HepG2 (cell line): ENCODE data around the gene MICALL2. TPM values are rescaled to one million over a fixed set of nuclear protein-coding genes. Genes with fewer than 3 reads are reported as not detected.

Experiments
- ATAC-seq: fragments of 200-7000 bp; cut with Tn5 transposase; 3 replicates; pipeline ENCODE4 v1.9.1; 2020; ENCODE audit warnings: mild to moderate bottlenecking, moderate library complexity
- BruUV-seq: library from RNA; stranded (reverse); fragments of 400-500 nt; replicated peaks from 2 replicates; lab custom pipeline; 2021; lab: Mats Ljungman, UMichigan
- CTCF ChIA-PET: fragments of 300-600 bp; formaldehyde crosslinking; extraction: SDS; loops from one replicate; lab custom pipeline; 2021; ENCODE audit warnings: low total read pairs, inconsistent platforms, low intra/inter-chr PET ratio; lab: Yijun Ruan, JAX
- POLR2A ChIA-PET: fragments of 350-600 bp; sonication (Branson Sonifier 250); formaldehyde crosslinking; loops from one replicate; lab custom pipeline; 2020; ENCODE audit warnings: antibody characterized with exemption, inconsistent platforms; lab: Yijun Ruan, JAX
- DNase-seq: peaks from one replicate; pipeline ENCODE4 v3.0.0-alpha.2; 2015; ENCODE audit warnings: low spot score
- FAIRE-seq: peaks from 3 replicates; lab custom pipeline; 2011; peaks lifted over from hg19 to GRCh38; lab: Jason Lieb, UNC
- H2AFZ ChIP-seq: one replicate; pipeline ENCODE4 v1.6.1; 2011; ENCODE audit warnings: low read length, inconsistent platforms
- H3K27ac ChIP-seq: fragments of 300-600 bp; 3 replicates; pipeline ENCODE4 v1.8.0; 2011; ENCODE audit warnings: mixed run types, mild to moderate bottlenecking, mixed read lengths, low read length, inconsistent platforms; ENCODE audit not compliant: insufficient read depth; ENCODE audit errors: extremely low read length
- H3K27me3 ChIP-seq, 2 experiments: fragments of 200-600 bp in 1 of 2; 2 replicates in 1 of 2; 3 replicates in 1 of 2; pipeline versions ENCODE4 v1.6.0 to v1.8.0; 2011; ENCODE audit warnings: low read length in 2 of 2, mild to moderate bottlenecking in 2 of 2, moderate library complexity in 2 of 2, inconsistent platforms in 1 of 2; ENCODE audit not compliant: insufficient read depth in 2 of 2, control insufficient read depth in 1 of 2
- H3K36me3 ChIP-seq, 2 experiments: fragments of 200-600 bp in 1 of 2; replicated peaks in 1 of 2; 2 replicates in 1 of 2; 3 replicates in 1 of 2; pipeline versions ENCODE4 v1.5.1 to v1.8.0; 2011; ENCODE audit warnings: low read length in 2 of 2, inconsistent platforms in 1 of 2; ENCODE audit not compliant: insufficient read depth in 2 of 2, control insufficient read depth in 1 of 2
- H3K4me1 ChIP-seq: 2 replicates; pipeline ENCODE4 v1.5.1; 2012; ENCODE audit warnings: low read length, inconsistent platforms; ENCODE audit not compliant: insufficient read depth
- H3K4me2 ChIP-seq: 2 replicates; pipeline ENCODE4 v1.6.0; 2011; ENCODE audit warnings: low read depth, low read length, inconsistent platforms
- H3K4me3 ChIP-seq, 3 experiments: fragments of 200-600 bp in 1 of 3; sonication (generic), shearing (Covaris generic) in 1 of 3; replicated peaks in 1 of 3; 2 replicates each; pipeline ENCODE4 v1.5.1; 2011 to 2016; ENCODE audit warnings: low read length in 3 of 3, inconsistent platforms in 2 of 3, low read depth in 2 of 3, mild to moderate bottlenecking in 2 of 3, control low read depth in 1 of 3, mixed read lengths in 1 of 3; ENCODE audit not compliant: insufficient read depth in 1 of 3
- H3K79me2 ChIP-seq: one replicate; pipeline ENCODE4 v1.6.1; 2011; ENCODE audit warnings: low read length, inconsistent platforms; ENCODE audit not compliant: insufficient read depth
- H3K9ac ChIP-seq: 2 replicates; pipeline ENCODE4 v1.6.0; 2011; ENCODE audit warnings: mild to moderate bottlenecking, low read depth, low read length, inconsistent platforms; ENCODE audit not compliant: insufficient read depth
- H3K9me3 ChIP-seq: 2 replicates; pipeline ENCODE4 v1.5.1; 2012; ENCODE audit warnings: mild to moderate bottlenecking, low read length
- H4K20me1 ChIP-seq: 2 replicates; pipeline ENCODE4 v1.6.0; 2011; ENCODE audit warnings: inconsistent platforms, mild to moderate bottlenecking, low read length, moderate library complexity; ENCODE audit not compliant: insufficient read depth
- AGO2 ChIP-seq: fragments of 200-400 bp; formaldehyde crosslinking; optimal IDR thresholded peaks from 2 replicates; pipeline ENCODE3; 2017; ENCODE audit warnings: mild to moderate bottlenecking, low read depth, low read length, moderate library complexity
- BORCS8-MEF2B ChIP-seq: sonication (generic); formaldehyde crosslinking; IDR thresholded peaks from 2 replicates; pipeline ENCODE4 v1.8.0; 2022; ENCODE audit warnings: mild to moderate bottlenecking, missing genetic modification reagents
- DNMT3B ChIP-seq: conservative IDR thresholded peaks from 2 replicates; pipeline ENCODE4 v1.6.1; 2016; ENCODE audit warnings: missing biosample characterization, control low read depth
- ETV6 ChIP-seq: sonication (generic); formaldehyde crosslinking; conservative IDR thresholded peaks from 2 replicates; pipeline ENCODE4 v1.4.0; 2020; ENCODE audit warnings: missing genetic modification reagents
- JUND ChIP-seq: sonication (generic); formaldehyde crosslinking; IDR thresholded peaks from 2 replicates; pipeline ENCODE4 v1.8.0; 2022; ENCODE audit warnings: mild to moderate bottlenecking, missing genetic modification reagents
- KLF16 ChIP-seq, 2 experiments: sonication (generic) in 1 of 2; formaldehyde crosslinking in 1 of 2; IDR thresholded peaks; 2 replicates each; pipeline versions ENCODE4 v1.6.1 to v1.8.0; 2016 to 2023; ENCODE audit warnings: missing genetic modification reagents in 2 of 2, missing compliant biosample characterization in 1 of 2
- MAFK ChIP-seq, 2 experiments: IDR thresholded peaks in 1 of 2; conservative IDR thresholded peaks in 1 of 2; 2 replicates each; pipeline ENCODE4 v1.6.1; 2011; ENCODE audit warnings: improper control_type of control experiment in 2 of 2, low read length in 2 of 2
- MATR3 ChIP-seq: sonication (generic); formaldehyde crosslinking; IDR thresholded peaks from 2 replicates; pipeline ENCODE4 v1.4.0; 2020; ENCODE audit warnings: missing genetic modification reagents
- NONO ChIP-seq, 2 experiments: fragments of 450-650 bp in 1 of 2; sonication (generic) in 1 of 2; formaldehyde crosslinking in 1 of 2; IDR thresholded peaks in 1 of 2; conservative IDR thresholded peaks in 1 of 2; 2 replicates each; pipeline versions ENCODE4 v1.6.1 to v1.8.0; 2017 to 2022; ENCODE audit warnings: mild to moderate bottlenecking in 1 of 2, missing genetic modification reagents in 1 of 2, moderate library complexity in 1 of 2
- POLR2AphosphoS5 ChIP-seq: IDR thresholded peaks from 2 replicates; pipeline ENCODE4 v1.6.1; 2012; ENCODE audit warnings: low read depth, low read length
- SCMH1 ChIP-seq: sonication (generic); formaldehyde crosslinking; IDR thresholded peaks from 2 replicates; pipeline ENCODE4 v1.9.0; 2021; ENCODE audit warnings: missing genetic modification reagents, mild to moderate bottlenecking, borderline replicate concordance
- U2AF2 ChIP-seq: fragments of 200-400 bp; formaldehyde crosslinking; IDR thresholded peaks from 2 replicates; pipeline ENCODE4 v1.6.1; 2017; ENCODE audit warnings: low read depth, mild to moderate bottlenecking, low read length
- WGBS: methylation state at CpG from one replicate; pipeline ENCODE4 v1.1.6; 2017; ENCODE audit warnings: low lambda C conversion rate; 5-methylcytosine and 5-hydroxymethylcytosine counted together
- in situ Hi-C: cut with HindIII; loops from 2 replicates; pipeline ENCODE4 v1.10.0; 2017; ENCODE audit warnings: low pct_unique_long_range_greater_than_20kb; ENCODE audit not compliant: extremely low pct_ligation_motif_present
- intact Hi-C: fragments of 100-400 bp; cut with micrococcal nuclease; formaldehyde crosslinking; loops from one replicate; pipeline ENCODE4 v1.10.0; 2022; ENCODE audit not compliant: unreplicated experiment
- polyA plus RNA-seq, 8 experiments: library from polyadenylated mRNA; depleted of rRNA in 3 of 8; stranded (reverse) in 7 of 8; unstranded in 1 of 8; fragments of >200 nt; fragmentation: Illumina TruSeq in 4 of 8; extraction: Trizol in 4 of 8; gene quantifications; 2 replicates each; pipeline versions ENCODE4 v1.2.1 to v1.2.3, GENCODE V29; 2011 to 2016; ENCODE audit warnings: low read depth in 4 of 8, missing spikeins in 1 of 8, mixed read lengths in 1 of 8; ENCODE audit not compliant: insufficient read depth in 1 of 8
- total RNA-seq, 5 experiments: library from RNA; depleted of rRNA; stranded (reverse); fragments of >200 nt; fragmentation: Illumina TruSeq; extraction: Trizol; gene quantifications; 2 replicates each; pipeline ENCODE4 v1.2.3, GENCODE V29; 2016; ENCODE audit warnings: low read depth in 1 of 5
- TF ChIP-seq, protein P1 (sequence below): sonication (generic); formaldehyde crosslinking; IDR thresholded peaks from 2 replicates; pipeline ENCODE4 v1.4.0; 2020; ENCODE audit warnings: missing genetic modification reagents, mild to moderate bottlenecking, borderline replicate concordance
- TF ChIP-seq, protein P2 (sequence below): sonication (generic); formaldehyde crosslinking; IDR thresholded peaks from 2 replicates; pipeline ENCODE4 v1.5.0; 2020; ENCODE audit warnings: mild to moderate bottlenecking, missing genetic modification reagents
- TF ChIP-seq, protein P3 (sequence below): sonication (generic); formaldehyde crosslinking; IDR thresholded peaks from 2 replicates; pipeline ENCODE4 v1.4.0; 2020; ENCODE audit warnings: mild to moderate bottlenecking, missing genetic modification reagents
- TF ChIP-seq, protein P4 (sequence below): sonication (generic); formaldehyde crosslinking; IDR thresholded peaks from 2 replicates; pipeline ENCODE4 v1.5.0; 2020; ENCODE audit warnings: missing genetic modification reagents

The MICALL2 gene
- total and polyA plus RNA-seq, 2 of the 13 experiments (the other 11 are each of a cell fraction or from before 2014, with no cell fraction given) = 5.8 to 12.4 TPM

DNA sequence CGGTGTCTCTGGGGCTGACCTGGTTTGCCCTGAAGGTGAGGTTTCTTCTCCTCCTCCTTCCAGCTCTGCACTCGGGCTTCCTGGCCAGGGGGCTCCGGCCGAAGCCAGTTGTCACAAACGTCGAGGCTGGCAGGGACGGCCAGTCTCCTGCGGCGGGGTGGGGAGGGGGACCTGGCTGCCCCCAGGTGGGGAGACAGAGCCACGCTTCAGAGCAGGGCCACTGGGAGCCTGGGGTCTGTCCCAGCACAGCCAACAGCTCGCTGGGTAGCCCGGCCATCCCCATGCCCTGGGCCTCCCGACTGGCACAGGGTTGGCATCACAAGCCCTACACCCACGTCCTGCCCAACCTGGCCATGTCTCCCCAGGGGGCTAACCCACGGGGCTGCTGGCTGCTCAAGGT is 20.4 kb downstream of the MICALL2 start:
- no TSS peak for BruUV-seq
- POLR2A ChIA-PET = interaction anchor here (0.9 to 1.4 kb wide), 2 partner anchors 10 to 22 kb away, joined by 3 read pairs; no protein-coding TSS in a partner anchor
- no peak overlapping the region for H2AFZ ChIP-seq
- no peaks in the 10 kb centered on the region for H3K4me1 ChIP-seq
- no peaks in the 10 kb centered on the region for H4K20me1 ChIP-seq
- no peaks in the 10 kb centered on the region for H3K9me3 ChIP-seq
- CTCF ChIA-PET = no interaction called here
- FAIRE-seq (no peak), DNase-seq (no peak), ATAC-seq (no peak)
- H3K27me3 ChIP-seq = 0 out of 5 replicates have a peak, but pooled peaks cover 0 to 1% of the 10 kb centered on the region in 2 experiments
- 92% methylated on average over 14 of the region's 15 CpGs for WGBS
- intact Hi-C loops (no loop called here), in situ Hi-C loops (no loop called here)
- no peak overlapping the region for H3K9ac ChIP-seq
- H3K4me2 ChIP-seq = no peak overlapping the region
- TF ChIP-seq, protein P1, sequence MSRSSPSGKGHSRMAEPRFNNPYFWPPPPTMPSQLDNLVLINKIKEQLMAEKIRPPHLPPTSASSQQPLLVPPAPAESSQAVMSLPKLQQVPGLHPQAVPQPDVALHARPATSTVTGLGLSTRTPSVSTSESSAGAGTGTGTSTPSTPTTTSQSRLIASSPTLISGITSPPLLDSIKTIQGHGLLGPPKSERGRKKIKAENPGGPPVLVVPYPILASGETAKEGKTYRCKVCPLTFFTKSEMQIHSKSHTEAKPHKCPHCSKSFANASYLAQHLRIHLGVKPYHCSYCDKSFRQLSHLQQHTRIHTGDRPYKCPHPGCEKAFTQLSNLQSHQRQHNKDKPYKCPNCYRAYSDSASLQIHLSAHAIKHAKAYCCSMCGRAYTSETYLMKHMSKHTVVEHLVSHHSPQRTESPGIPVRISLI (CRISPR knock-in tag) = no peak
- TF ChIP-seq U2AF2 (no peak), POLR2AphosphoS5 (no peak), MAFK (conservative IDR thresholded peaks at IDR 0.05 in 1 of 2, IDR thresholded peaks at IDR 0.05 in 1 of 2; ENCODE audit: low read length in 2 of 2) (no peak), KLF16 (CRISPR knock-in tag; IDR thresholded peaks at IDR 0.05) (no peak), ETV6 (CRISPR knock-in tag) (no peak), AGO2 (no peak), SCMH1 (CRISPR knock-in tag) (no peak), MATR3 (no peak), DNMT3B (CRISPR knock-in tag) (no peak), JUND (CRISPR knock-in tag) (no peak), BORCS8-MEF2B (CRISPR knock-in tag) (no peak), NONO (IDR thresholded peaks at IDR 0.05) (no peak), NONO (CRISPR knock-in tag; conservative IDR thresholded peaks at IDR 0.05) (no peak)
- TF ChIP-seq, protein P2, sequence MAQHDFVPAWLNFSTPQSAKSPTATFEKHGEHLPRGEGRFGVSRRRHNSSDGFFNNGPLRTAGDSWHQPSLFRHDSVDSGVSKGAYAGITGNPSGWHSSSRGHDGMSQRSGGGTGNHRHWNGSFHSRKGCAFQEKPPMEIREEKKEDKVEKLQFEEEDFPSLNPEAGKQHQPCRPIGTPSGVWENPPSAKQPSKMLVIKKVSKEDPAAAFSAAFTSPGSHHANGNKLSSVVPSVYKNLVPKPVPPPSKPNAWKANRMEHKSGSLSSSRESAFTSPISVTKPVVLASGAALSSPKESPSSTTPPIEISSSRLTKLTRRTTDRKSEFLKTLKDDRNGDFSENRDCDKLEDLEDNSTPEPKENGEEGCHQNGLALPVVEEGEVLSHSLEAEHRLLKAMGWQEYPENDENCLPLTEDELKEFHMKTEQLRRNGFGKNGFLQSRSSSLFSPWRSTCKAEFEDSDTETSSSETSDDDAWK (CRISPR knock-in tag) = no peak
- TF ChIP-seq, protein P3, sequence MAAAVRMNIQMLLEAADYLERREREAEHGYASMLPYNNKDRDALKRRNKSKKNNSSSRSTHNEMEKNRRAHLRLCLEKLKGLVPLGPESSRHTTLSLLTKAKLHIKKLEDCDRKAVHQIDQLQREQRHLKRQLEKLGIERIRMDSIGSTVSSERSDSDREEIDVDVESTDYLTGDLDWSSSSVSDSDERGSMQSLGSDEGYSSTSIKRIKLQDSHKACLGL (CRISPR knock-in tag) = no peak
- TF ChIP-seq, protein P4, sequence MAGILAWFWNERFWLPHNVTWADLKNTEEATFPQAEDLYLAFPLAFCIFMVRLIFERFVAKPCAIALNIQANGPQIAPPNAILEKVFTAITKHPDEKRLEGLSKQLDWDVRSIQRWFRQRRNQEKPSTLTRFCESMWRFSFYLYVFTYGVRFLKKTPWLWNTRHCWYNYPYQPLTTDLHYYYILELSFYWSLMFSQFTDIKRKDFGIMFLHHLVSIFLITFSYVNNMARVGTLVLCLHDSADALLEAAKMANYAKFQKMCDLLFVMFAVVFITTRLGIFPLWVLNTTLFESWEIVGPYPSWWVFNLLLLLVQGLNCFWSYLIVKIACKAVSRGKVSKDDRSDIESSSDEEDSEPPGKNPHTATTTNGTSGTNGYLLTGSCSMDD (CRISPR knock-in tag) = no peak
- no peak overlapping the region for H3K27ac ChIP-seq
- no peaks in the 10 kb centered on the region for H3K79me2 ChIP-seq
- no peaks in the 10 kb centered on the region; a peak in 1 of 5 replicates for H3K36me3 ChIP-seq
- no peak overlapping the region for H3K4me3 ChIP-seq
